HFF-Myc (cell line): ENCODE data around the gene CHN1.

Source experiments
- DNase-seq: peaks from one replicate; pipeline ENCODE4 v3.0.0-alpha.2; 2011; ENCODE audit warnings: low read depth; ENCODE audit errors: extremely low read depth
- H3K4me3 ChIP-seq: replicated peaks from 2 replicates; pipeline ENCODE4 v1.5.1; 2011; ENCODE audit warnings: low read depth, mild to moderate bottlenecking, control low read depth, low read length
- CTCF ChIP-seq: IDR thresholded peaks from 2 replicates; pipeline ENCODE4 v1.5.1; 2012; ENCODE audit warnings: mild to moderate bottlenecking, low read depth, low read length, control low read depth; ENCODE audit errors: missing control alignments

CHN1 gene

GRCh38 chr2:174812037-174812436 lies 193.1 kb downstream of the CHN1 start:
- no peak for DNase-seq
- TF ChIP-seq CTCF, result no peak
- no peak overlapping the region for H3K4me3 ChIP-seq

GRCh38 chr2:174807931-174808330 lies 197.2 kb downstream of the CHN1 start:
- no peak overlapping the region for H3K4me3 ChIP-seq
- DNase-seq, result no peak
- TF ChIP-seq CTCF, result no peak

GRCh38 chr2:174805803-174806202 lies 199.4 kb downstream of the CHN1 start:
- no peak for TF ChIP-seq CTCF
- H3K4me3 ChIP-seq, result no peak overlapping the region
- DNase-seq, result no peak

DNA sequence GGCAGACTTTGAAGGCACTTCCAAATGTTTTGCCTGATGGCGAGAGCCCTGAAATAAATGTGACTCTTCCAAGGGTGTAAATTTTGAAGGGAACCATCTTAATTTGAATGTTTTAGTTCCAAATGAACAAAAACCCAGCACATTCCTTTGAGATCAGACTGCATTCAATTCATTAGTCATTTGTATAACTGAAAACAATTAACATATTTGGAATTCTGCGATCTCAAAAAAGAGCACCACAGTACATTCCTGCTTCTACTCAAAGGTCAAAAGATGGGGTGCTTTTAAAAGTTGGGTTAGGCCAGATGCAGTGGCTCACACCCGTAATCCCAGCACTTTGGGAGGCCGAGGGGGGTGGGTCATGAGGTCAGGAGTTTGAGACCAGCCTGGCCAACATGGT lies 202.7 kb downstream of the CHN1 start:
- no peak for TF ChIP-seq CTCF
- no peak for DNase-seq

DNA sequence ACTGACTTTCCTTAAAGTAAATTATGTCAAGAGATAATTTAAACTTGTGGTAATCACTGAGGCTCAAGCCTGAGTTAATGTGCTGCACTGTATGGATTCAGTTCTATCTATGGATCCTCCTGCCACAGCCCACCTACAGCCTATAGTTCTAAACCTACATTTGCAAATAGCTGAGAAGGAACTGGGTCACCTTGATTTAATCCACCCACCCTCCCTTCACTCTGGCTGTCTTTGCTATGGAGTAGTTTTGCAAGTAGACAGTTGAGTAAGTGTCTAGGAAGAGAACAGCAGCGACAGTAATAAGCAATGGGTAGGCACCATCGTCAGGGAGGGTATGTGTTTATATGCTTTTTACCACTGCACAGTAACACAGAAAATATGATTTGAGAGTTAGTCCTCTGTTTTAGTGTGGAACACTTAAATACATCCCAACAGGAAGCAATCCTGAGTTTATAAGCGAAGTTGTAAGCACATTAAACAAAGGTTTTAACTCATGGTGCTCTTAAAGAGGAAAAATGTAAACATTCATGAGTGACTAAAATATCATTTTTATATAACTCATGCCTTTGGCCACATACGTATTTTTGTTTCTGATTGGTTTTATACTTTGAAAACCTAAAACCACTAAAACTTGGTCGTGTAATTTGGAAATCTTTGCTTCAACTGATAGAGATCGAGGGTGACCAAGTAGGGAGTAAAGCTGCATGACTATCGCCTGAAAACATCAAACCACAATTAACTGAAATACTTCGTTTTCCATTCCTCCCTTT lies 204.6 kb downstream of the CHN1 start:
- no peak for TF ChIP-seq CTCF
- DNase-seq, result no peak
- H3K4me3 ChIP-seq, result no peak overlapping the region

More for the DNA sequence above, 202.7 kb downstream of the CHN1 start:
- no peak overlapping the region for H3K4me3 ChIP-seq

- no peak for DNase-seq
- H3K4me3 ChIP-seq, result no peak overlapping the region
- TF ChIP-seq CTCF, result no peak
Measured at GRCh38 chr2:174798801-174799200, 206.4 kb downstream of the CHN1 start.
